OCI-LY7 (cell line): ENCODE data around the gene TGFBR1. TPM values are rescaled to one million over a fixed set of nuclear protein-coding genes. Genes with fewer than 3 reads are reported as not detected.

ENCODE experiments used
- BruUV-seq: library from RNA; stranded (reverse); fragments of 400-500 nt; replicated peaks from 2 replicates; lab custom pipeline; 2021; lab: Mats Ljungman, UMichigan
- CTCF ChIA-PET: fragments of 300-600 bp; sonication (Branson Sonifier 250); formaldehyde crosslinking; loops from one replicate; lab custom pipeline; 2022; ENCODE audit warnings: antibody characterized with exemption; ENCODE audit not compliant: unreplicated experiment; lab: Charles Lee
- POLR2A ChIA-PET: fragments of 300-600 bp; sonication (Branson Sonifier 250); formaldehyde crosslinking; loops from one replicate; lab custom pipeline; 2022; ENCODE audit warnings: antibody characterized with exemption; lab: Charles Lee
- DNase-seq: peaks from one replicate; pipeline ENCODE4 v3.0.0-alpha.2; 2015; ENCODE audit warnings: low spot score
- H2AFZ ChIP-seq: fragments of 200-600 bp; sonication (generic), shearing (Covaris generic); 2 replicates; pipeline ENCODE4 v1.6.1; 2014; ENCODE audit warnings: mild to moderate bottlenecking, antibody characterized with exemption, low read length, moderate library complexity
- H3K27ac ChIP-seq: fragments of 200-600 bp; sonication (generic); 2 replicates; pipeline ENCODE4 v1.5.1; 2014; ENCODE audit warnings: mixed run types, low read depth, mild to moderate bottlenecking, moderate library complexity, low read length, inconsistent platforms; ENCODE audit not compliant: poor library complexity, severe bottlenecking
- H3K36me3 ChIP-seq: fragments of 200-600 bp; sonication (generic); 2 replicates; pipeline ENCODE4 v1.6.1; 2014; ENCODE audit warnings: mild to moderate bottlenecking, antibody characterized with exemption, low read length, moderate library complexity, mixed read lengths; ENCODE audit not compliant: insufficient read depth
- H3K4me1 ChIP-seq: fragments of 200-600 bp; sonication (generic); 2 replicates; pipeline ENCODE4 v1.5.1; 2014; ENCODE audit warnings: mild to moderate bottlenecking, low read length; ENCODE audit not compliant: insufficient read depth, poor library complexity, severe bottlenecking
- H3K4me2 ChIP-seq: fragments of 200-600 bp; sonication (generic); 2 replicates; pipeline ENCODE4 v1.6.1; 2014; ENCODE audit warnings: mild to moderate bottlenecking, low read length
- H3K4me3 ChIP-seq: fragments of 200-600 bp; sonication (generic); 2 replicates; pipeline ENCODE4 v1.5.1; 2014; ENCODE audit warnings: mild to moderate bottlenecking, low read depth, low read length; ENCODE audit not compliant: poor library complexity, severe bottlenecking
- H3K79me2 ChIP-seq: fragments of 200-600 bp; sonication (generic); 2 replicates; pipeline ENCODE4 v1.6.1; 2016; ENCODE audit warnings: low read depth, mild to moderate bottlenecking, low read length, moderate library complexity, mixed read lengths; ENCODE audit not compliant: insufficient read depth
- H3K9me2 ChIP-seq: fragments of 200-600 bp; sonication (generic); 2 replicates; pipeline ENCODE4 v1.6.1; 2016; ENCODE audit warnings: mild to moderate bottlenecking, low read length, mixed read lengths; ENCODE audit not compliant: insufficient read depth
- H3K9me3 ChIP-seq: fragments of 200-600 bp; sonication (generic); 2 replicates; pipeline ENCODE4 v1.6.1; 2014; ENCODE audit warnings: mild to moderate bottlenecking, mixed run types, low read length, mixed read lengths
- H4K20me1 ChIP-seq: fragments of 200-600 bp; sonication (generic); 2 replicates; pipeline ENCODE4 v1.6.1; 2014; ENCODE audit warnings: mild to moderate bottlenecking, antibody characterized with exemption, low read length, moderate library complexity, mixed read lengths; ENCODE audit not compliant: insufficient read depth
- EZH2phosphoT487 ChIP-seq: fragments of 200-600 bp; sonication (generic); IDR thresholded peaks from 2 replicates; pipeline ENCODE4 v1.6.1; 2018; ENCODE audit warnings: low read depth, borderline replicate concordance, mild to moderate bottlenecking, mixed run types, antibody characterized with exemption, low read length, moderate library complexity, mixed read lengths
- intact Hi-C: fragments of 100-400 bp; cut with micrococcal nuclease; formaldehyde crosslinking; loops from one replicate; pipeline ENCODE4 v1.10.0; 2022; ENCODE audit not compliant: unreplicated experiment
- total RNA-seq, 2 experiments: library from RNA; depleted of rRNA in 1 of 2; stranded (reverse); fragments of >200 nt in 1 of 2; shearing (Covaris generic) in 1 of 2; gene quantifications; 2 replicates each; pipeline ENCODE4 v1.2.3, GENCODE V29; 2014 to 2022
- TF ChIP-seq, protein P1 (sequence below): fragments of 200-600 bp; sonication (generic); conservative IDR thresholded peaks from 2 replicates; pipeline ENCODE4 v1.5.1; 2014; ENCODE audit warnings: mild to moderate bottlenecking, antibody characterized with exemption, low read length, moderate library complexity, mixed read lengths

The TGFBR1 gene
- total RNA-seq, 2 experiments from 2014 or later, result 13.6 to 36.7 TPM

GRCh38 chr9:99066571-99066970 lies 38.3 kb upstream of the TGFBR1 start:
- no peak for TF ChIP-seq EZH2phosphoT487
- TF ChIP-seq, protein P1, sequence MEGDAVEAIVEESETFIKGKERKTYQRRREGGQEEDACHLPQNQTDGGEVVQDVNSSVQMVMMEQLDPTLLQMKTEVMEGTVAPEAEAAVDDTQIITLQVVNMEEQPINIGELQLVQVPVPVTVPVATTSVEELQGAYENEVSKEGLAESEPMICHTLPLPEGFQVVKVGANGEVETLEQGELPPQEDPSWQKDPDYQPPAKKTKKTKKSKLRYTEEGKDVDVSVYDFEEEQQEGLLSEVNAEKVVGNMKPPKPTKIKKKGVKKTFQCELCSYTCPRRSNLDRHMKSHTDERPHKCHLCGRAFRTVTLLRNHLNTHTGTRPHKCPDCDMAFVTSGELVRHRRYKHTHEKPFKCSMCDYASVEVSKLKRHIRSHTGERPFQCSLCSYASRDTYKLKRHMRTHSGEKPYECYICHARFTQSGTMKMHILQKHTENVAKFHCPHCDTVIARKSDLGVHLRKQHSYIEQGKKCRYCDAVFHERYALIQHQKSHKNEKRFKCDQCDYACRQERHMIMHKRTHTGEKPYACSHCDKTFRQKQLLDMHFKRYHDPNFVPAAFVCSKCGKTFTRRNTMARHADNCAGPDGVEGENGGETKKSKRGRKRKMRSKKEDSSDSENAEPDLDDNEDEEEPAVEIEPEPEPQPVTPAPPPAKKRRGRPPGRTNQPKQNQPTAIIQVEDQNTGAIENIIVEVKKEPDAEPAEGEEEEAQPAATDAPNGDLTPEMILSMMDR, result no peak
- POLR2A ChIA-PET, result interaction anchor here (0.6 to 1.0 kb wide), 2 partner anchors 17 to 120 kb away, joined by 3 to 4 read pairs; no protein-coding TSS in a partner anchor

DNA sequence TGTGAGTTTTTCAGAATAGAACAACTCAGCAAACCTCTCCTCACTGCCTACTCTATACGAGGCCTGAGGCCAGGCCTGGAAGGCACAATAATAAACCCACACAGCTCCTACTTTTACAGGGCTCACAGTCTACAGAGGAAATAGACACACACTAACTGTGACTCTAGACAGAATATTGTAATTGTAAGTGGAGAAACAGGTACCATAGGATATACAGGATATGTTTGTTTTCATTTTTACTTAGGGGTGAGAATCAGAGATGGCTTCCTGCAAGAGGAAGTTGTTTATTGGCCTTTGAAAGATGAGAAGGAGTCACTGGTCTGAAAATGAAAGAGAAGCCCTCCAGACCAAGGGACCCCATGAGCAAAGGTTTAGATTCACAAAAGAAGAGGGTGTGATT lies 35.8 kb upstream of the TGFBR1 start:
- Histone ChIP-seq H4K20me1 (no peaks in the 10 kb centered on the region), H2AFZ (peak overlapping the region; percentile 61), H3K79me2 (no peaks in the 10 kb centered on the region), H3K9me3 (no peaks in the 10 kb centered on the region), H3K4me3 (no peak overlapping the region), H3K4me2 (no peak overlapping the region), H3K36me3 (no peaks in the 10 kb centered on the region), H3K27ac (no peak overlapping the region), H3K4me1 (peaks cover 7% of the 10 kb centered on the region), H3K9me2 (no peaks in the 10 kb centered on the region)
- TF ChIP-seq, protein P1, result no peak
- no peak for TF ChIP-seq EZH2phosphoT487
- intact Hi-C loops, result loop anchor here (5.0 kb wide), 1 partner anchor 67 kb away; no protein-coding TSS in a partner anchor
- CTCF ChIA-PET, result no interaction called here
- POLR2A ChIA-PET, result no interaction called here
- no TSS peak for BruUV-seq
- DNase-seq, result no peak

More at GRCh38 chr9:99066571-99066970, 38.3 kb upstream of the TGFBR1 start:
- no peak overlapping the region for H3K4me2 ChIP-seq
- BruUV-seq, result no TSS peak
- CTCF ChIA-PET, result no interaction called here
- H3K9me3 ChIP-seq, result no peaks in the 10 kb centered on the region
- H3K4me3 ChIP-seq, result no peak overlapping the region
- intact Hi-C loops, result loop anchor here (5.0 kb wide), 1 partner anchor 64 kb away; no protein-coding TSS in a partner anchor
- no peaks in the 10 kb centered on the region for H3K79me2 ChIP-seq
- H4K20me1 ChIP-seq, result no peaks in the 10 kb centered on the region
- H3K9me2 ChIP-seq, result no peaks in the 10 kb centered on the region
- H3K27ac ChIP-seq, result no peak overlapping the region
- H3K36me3 ChIP-seq, result no peaks in the 10 kb centered on the region
- peaks cover 7% of the 10 kb centered on the region for H3K4me1 ChIP-seq
- DNase-seq, result no peak
- no peak overlapping the region for H2AFZ ChIP-seq

DNA sequence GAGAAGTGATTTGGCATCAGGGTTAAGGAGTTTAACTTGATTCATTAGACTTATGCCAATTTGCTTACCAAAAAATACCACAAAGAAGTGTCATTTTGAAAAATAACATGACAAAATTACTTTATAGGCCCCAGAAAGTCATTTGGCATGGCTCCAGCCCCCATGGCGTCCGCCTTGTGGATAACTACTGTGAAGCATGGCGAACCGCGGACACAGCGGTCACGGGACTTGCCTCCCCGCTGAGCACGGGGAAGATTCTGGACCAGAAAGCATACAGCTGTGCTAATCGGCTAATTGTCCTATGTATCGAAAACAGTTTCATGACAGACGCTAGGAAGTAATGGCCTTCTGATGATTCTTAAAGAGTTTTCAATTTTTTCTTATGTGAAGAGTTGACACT lies 35.4 kb upstream of the TGFBR1 start:
- ChIA-PET CTCF (no interaction called here), POLR2A (no interaction called here)
- H2AFZ ChIP-seq, result peak overlapping the region; percentile 61; the same call in 1 of the 2 replicates

More for the DNA sequence above, 35.4 kb upstream of the TGFBR1 start:
- TF ChIP-seq EZH2phosphoT487, result no peak
- TF ChIP-seq, protein P1, result no peak
- no peak overlapping the region for H3K4me3 ChIP-seq
- intact Hi-C loops, result loop anchor here (5.0 kb wide), 1 partner anchor 67 kb away; no protein-coding TSS in a partner anchor
- H3K4me2 ChIP-seq, result no peak overlapping the region
- no peaks in the 10 kb centered on the region for H3K9me3 ChIP-seq
- H3K4me1 ChIP-seq, result peaks cover 7% of the 10 kb centered on the region
- DNase-seq, result no peak
- H3K79me2 ChIP-seq, result no peaks in the 10 kb centered on the region
- no TSS peak for BruUV-seq
- no peaks in the 10 kb centered on the region for H3K9me2 ChIP-seq
- H3K36me3 ChIP-seq, result no peaks in the 10 kb centered on the region
- no peaks in the 10 kb centered on the region for H4K20me1 ChIP-seq
- no peak overlapping the region for H3K27ac ChIP-seq
